HCT116 (cell line): ENCODE measurements around the gene FBXW8. TPM values are rescaled to one million over a fixed set of nuclear protein-coding genes. Genes with fewer than 3 reads are reported as not detected.

Experiments
- ATAC-seq: fragments of 200-7000 bp; cut with Tn5 transposase; 2 replicates; pipeline ENCODE4 v1.9.1; 2020; ENCODE audit warnings: mild to moderate bottlenecking, moderate library complexity
- BruUV-seq: library from RNA; stranded (reverse); fragments of 400-500 nt; replicated peaks from 2 replicates; lab custom pipeline; 2021; lab: Mats Ljungman, UMichigan
- CTCF ChIA-PET: fragments of 300-600 bp; sonication (Branson Sonifier 250); formaldehyde crosslinking; loops from one replicate; lab custom pipeline; 2021; ENCODE audit warnings: antibody characterized with exemption; lab: Charles Lee
- POLR2A ChIA-PET: fragments of 300-600, 350-600 bp; sonication (Branson Sonifier 250); formaldehyde crosslinking; loops from one replicate; lab custom pipeline; 2021; ENCODE audit warnings: antibody characterized with exemption; lab: Charles Lee
- RAD21 ChIA-PET, 2 experiments: fragments of 300-600 bp; sonication (Branson Sonifier 250); formaldehyde crosslinking; loops; one replicate each; lab custom pipeline; 2023; ENCODE audit warnings: low total read pairs in 2 of 2; ENCODE audit not compliant: uncharacterized antibody in 2 of 2, unreplicated experiment in 2 of 2, low non-redundant PET in 1 of 2; lab: Charles Lee
- DNase-seq: peaks from one replicate; pipeline ENCODE4 v3.0.0-alpha.2; 2010; ENCODE audit warnings: low read depth, low spot score
- H2AFZ ChIP-seq: fragments of 200-600 bp; shearing (Covaris generic), sonication (generic); 2 replicates; pipeline ENCODE4 v1.6.1; 2017; ENCODE audit warnings: low read depth, mixed run types, mixed read lengths, antibody characterized with exemption, low read length; ENCODE audit not compliant: poor library complexity, severe bottlenecking
- H3K27ac ChIP-seq: 2 replicates; pipeline ENCODE4 v1.5.1; 2012; ENCODE audit warnings: low read depth, low read length
- H3K27me3 ChIP-seq: fragments of 200-600 bp; sonication (generic); 2 replicates; pipeline ENCODE4 v1.6.1; 2016; ENCODE audit warnings: mixed run types, low read length, mixed read lengths; ENCODE audit not compliant: insufficient read depth
- H3K36me3 ChIP-seq, 2 experiments: fragments of 200-500 bp in 1 of 2; fragments of 200-600 bp in 1 of 2; sonication (Bioruptor generic) in 1 of 2; sonication (generic) in 1 of 2; 2 replicates each; pipeline versions ENCODE4 v1.5.1 to v1.6.1; 2014 to 2016; ENCODE audit warnings: low read length in 2 of 2, inconsistent platforms in 1 of 2, mixed read lengths in 1 of 2, mixed run types in 1 of 2; ENCODE audit not compliant: insufficient read depth in 2 of 2, control insufficient read depth in 1 of 2
- H3K4me1 ChIP-seq, 2 experiments: fragments of 200-600 bp in 1 of 2; sonication (generic) in 1 of 2; 2 replicates each; pipeline versions ENCODE4 v1.5.1 to v1.6.1; 2012 to 2017; ENCODE audit warnings: low read length in 2 of 2, inconsistent platforms in 1 of 2, mild to moderate bottlenecking in 1 of 2, mixed read lengths in 1 of 2, mixed run types in 1 of 2, moderate library complexity in 1 of 2; ENCODE audit not compliant: insufficient read depth in 2 of 2, control insufficient read depth in 1 of 2
- H3K4me2 ChIP-seq: fragments of 200-600 bp; sonication (generic); 2 replicates; pipeline ENCODE4 v1.6.1; 2017; ENCODE audit warnings: mixed run types, low read length, mixed read lengths
- H3K4me3 ChIP-seq, 2 experiments: fragments of 200-600 bp in 1 of 2; sonication (generic) in 1 of 2; replicated peaks in 1 of 2; 2 replicates each; pipeline ENCODE4 v1.5.1; 2011 to 2016; ENCODE audit warnings: low read length in 2 of 2, control low read depth in 1 of 2, low read depth in 1 of 2, mild to moderate bottlenecking in 1 of 2, mixed read lengths in 1 of 2, mixed run types in 1 of 2
- H3K79me2 ChIP-seq: fragments of 200-600 bp; sonication (generic); 2 replicates; pipeline ENCODE4 v1.6.1; 2017; ENCODE audit warnings: mild to moderate bottlenecking, mixed run types, low read length, moderate library complexity, mixed read lengths; ENCODE audit not compliant: insufficient read depth
- H3K9ac ChIP-seq: fragments of 200-600 bp; sonication (generic); 2 replicates; pipeline ENCODE4 v1.6.1; 2016; ENCODE audit warnings: low read length, mixed read lengths
- H3K9me2 ChIP-seq: fragments of 200-600 bp; sonication (generic), shearing (Covaris generic); 2 replicates; pipeline ENCODE4 v1.6.1; 2017; ENCODE audit warnings: mixed run types, mild to moderate bottlenecking, moderate library complexity; ENCODE audit not compliant: insufficient read depth
- H3K9me3 ChIP-seq, 2 experiments: fragments of 200-500 bp in 1 of 2; fragments of 200-600 bp in 1 of 2; sonication (Bioruptor generic) in 1 of 2; sonication (generic) in 1 of 2; 2 replicates each; pipeline ENCODE4 v1.6.1; 2014 to 2017; ENCODE audit warnings: low read length in 2 of 2, mixed read lengths in 2 of 2, inconsistent platforms in 1 of 2, low read depth in 1 of 2, mild to moderate bottlenecking in 1 of 2, mixed run types in 1 of 2, moderate library complexity in 1 of 2; ENCODE audit not compliant: control insufficient read depth in 1 of 2, insufficient read depth in 1 of 2
- H4K20me1 ChIP-seq: fragments of 200-600 bp; sonication (generic), shearing (Covaris generic); 2 replicates; pipeline ENCODE4 v1.6.1; 2017; ENCODE audit warnings: mixed run types, mild to moderate bottlenecking, moderate library complexity; ENCODE audit not compliant: insufficient read depth
- ATF3 ChIP-seq: IDR thresholded peaks from 2 replicates; pipeline ENCODE4 v1.6.1; 2012
- CBX3 ChIP-seq: IDR thresholded peaks from 2 replicates; pipeline ENCODE4 v1.6.1; 2012; ENCODE audit warnings: low read depth
- CEBPB ChIP-seq: IDR thresholded peaks from 2 replicates; pipeline ENCODE4 v1.6.1; 2012; ENCODE audit warnings: low read depth
- CTCF ChIP-seq, 3 experiments: fragments of 200-600 bp in 1 of 3; sonication (generic) in 1 of 3; IDR thresholded peaks in 2 of 3; conservative IDR thresholded peaks in 1 of 3; 2 replicates each; pipeline ENCODE4 v1.5.1; 2012 to 2017; ENCODE audit warnings: low read depth in 2 of 3, low read length in 2 of 3, antibody characterized with exemption in 1 of 3, borderline replicate concordance in 1 of 3, control low read depth in 1 of 3, mild to moderate bottlenecking in 1 of 3, mixed read lengths in 1 of 3, mixed run types in 1 of 3, moderate library complexity in 1 of 3; ENCODE audit not compliant: insufficient read depth in 1 of 3
- EGR1 ChIP-seq: IDR thresholded peaks from 2 replicates; pipeline ENCODE4 v1.6.1; 2012; ENCODE audit warnings: low read depth
- ELF1 ChIP-seq: IDR thresholded peaks from 2 replicates; pipeline ENCODE4 v1.6.1; 2012; ENCODE audit warnings: low read depth, borderline replicate concordance
- EZH2 ChIP-seq: fragments of 200-600 bp; sonication (generic); IDR thresholded peaks from 2 replicates; pipeline ENCODE4 v1.6.1; 2017; ENCODE audit warnings: antibody characterized with exemption, mixed run types
- EZH2phosphoT487 ChIP-seq: fragments of 200-600 bp; IDR thresholded peaks from 2 replicates; pipeline ENCODE4 v1.6.1; 2018; ENCODE audit warnings: antibody characterized with exemption, borderline replicate concordance
- FOSL1 ChIP-seq: IDR thresholded peaks from 2 replicates; pipeline ENCODE4 v1.6.1; 2012; ENCODE audit warnings: low read depth
- JUND ChIP-seq: IDR thresholded peaks from 2 replicates; pipeline ENCODE4 v1.6.1; 2012
- MAX ChIP-seq: IDR thresholded peaks from 2 replicates; pipeline ENCODE4 v1.6.1; 2012
- POLR2A ChIP-seq: IDR thresholded peaks from 2 replicates; pipeline ENCODE4 v1.7.0; 2011; ENCODE audit warnings: borderline replicate concordance; ENCODE audit not compliant: insufficient read depth, insufficient read length; ENCODE audit errors: extremely low read depth
- POLR2AphosphoS5 ChIP-seq: IDR thresholded peaks from 2 replicates; pipeline ENCODE4 v1.6.1; 2011; ENCODE audit warnings: mild to moderate bottlenecking, low read depth, low read length, moderate library complexity
- RAD21 ChIP-seq: IDR thresholded peaks from 2 replicates; pipeline ENCODE4 v1.6.1; 2012; ENCODE audit warnings: low read depth, mild to moderate bottlenecking
- SIN3A ChIP-seq: IDR thresholded peaks from 2 replicates; pipeline ENCODE4 v1.6.1; 2012; ENCODE audit warnings: low read depth
- SP1 ChIP-seq: IDR thresholded peaks from 2 replicates; pipeline ENCODE4 v1.6.1; 2012; ENCODE audit warnings: low read depth
- SRF ChIP-seq: IDR thresholded peaks from 2 replicates; pipeline ENCODE4 v1.6.1; 2012; ENCODE audit warnings: low read depth
- TCF7L2 ChIP-seq: IDR thresholded peaks from 2 replicates; pipeline ENCODE4 v1.7.0; 2011; ENCODE audit warnings: borderline replicate concordance, inconsistent platforms; ENCODE audit not compliant: insufficient read depth, insufficient read length; ENCODE audit errors: extremely low read depth
- YY1 ChIP-seq: IDR thresholded peaks from 2 replicates; pipeline ENCODE4 v1.6.1; 2011; ENCODE audit warnings: low read length, low read depth, moderate library complexity, mild to moderate bottlenecking; ENCODE audit not compliant: insufficient replicate concordance; ENCODE audit errors: extremely low read depth
- ZFX ChIP-seq: fragments of 450-650 bp; IDR thresholded peaks from 2 replicates; pipeline ENCODE4 v1.6.1; 2017
- intact Hi-C: fragments of 100-400 bp; cut with micrococcal nuclease; formaldehyde crosslinking; loops from 2 replicates; pipeline ENCODE4 v1.10.0; 2022
- total RNA-seq: library from RNA; stranded (reverse); gene quantifications from one replicate; pipeline ENCODE4 v1.2.1, GENCODE V29; 2021; ENCODE audit not compliant: unreplicated experiment

Gene FBXW8
- total RNA-seq, 1 experiment from 2014 or later: 14.6 TPM

DNA sequence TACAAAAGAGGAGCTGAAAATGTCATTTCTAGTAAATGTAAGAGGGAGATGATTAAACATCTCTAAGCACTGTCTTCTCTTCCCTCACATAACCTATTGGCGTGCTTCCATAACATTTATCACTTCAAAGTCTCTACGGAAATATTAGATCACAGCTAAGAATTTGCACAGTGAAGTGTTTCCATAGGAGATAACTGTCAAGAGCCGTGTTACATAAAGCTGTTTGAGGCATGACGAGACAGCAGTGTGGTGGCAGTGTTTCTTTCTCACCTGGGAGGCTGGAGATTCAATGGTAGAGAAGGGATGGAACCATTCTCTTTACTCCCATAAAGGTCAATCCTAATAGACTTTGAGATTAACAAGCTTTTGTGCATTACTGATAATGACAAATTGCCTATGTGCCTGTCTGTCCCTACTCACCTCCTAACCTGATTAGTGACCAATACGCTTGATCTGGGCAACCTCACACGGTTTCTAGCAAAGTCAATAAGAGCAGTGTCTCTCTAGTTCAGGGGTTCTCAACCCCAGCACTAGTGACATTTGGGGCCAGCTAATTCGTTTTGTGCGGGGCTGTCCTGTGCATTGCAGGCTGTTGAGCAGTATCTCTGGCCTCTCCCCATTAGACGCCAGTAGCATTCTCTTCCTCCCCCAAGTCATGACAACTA is 35.3 kb downstream of the FBXW8 start:
- H4K20me1 ChIP-seq: no peaks in the 10 kb centered on the region
- H3K9me3 ChIP-seq: no peaks in the 10 kb centered on the region
- no peak overlapping the region for H3K9ac ChIP-seq
- no peak overlapping the region for H3K4me2 ChIP-seq
- RAD21 ChIA-PET: no interaction called here
- POLR2A ChIA-PET: no interaction called here
- CTCF ChIA-PET: no interaction called here
- DNase-seq (no peak), ATAC-seq (no peak)
- no peak overlapping the region for H2AFZ ChIP-seq
- intact Hi-C loops: no loop called here
- H3K36me3 ChIP-seq: peaks cover 0 to 6% of the 10 kb centered on the region in 2 experiments; a peak in 2 of 4 replicates
- no peaks in the 10 kb centered on the region for H3K9me2 ChIP-seq
- no peaks in the 10 kb centered on the region for H3K4me1 ChIP-seq
- no peaks in the 10 kb centered on the region for H3K27me3 ChIP-seq
- TF ChIP-seq ELF1: no peak
- TF ChIP-seq TCF7L2: no peak
- TF ChIP-seq ZFX: no peak
- no peak for TF ChIP-seq EZH2
- no peak for TF ChIP-seq SRF
- no peak for TF ChIP-seq MAX
- no peak for TF ChIP-seq CTCF (IDR thresholded peaks at IDR 0.05 in 2 of 3, conservative IDR thresholded peaks at IDR 0.05 in 1 of 3; ENCODE audit: borderline replicate concordance in 1 of 3, insufficient read depth in 1 of 3, low read depth in 2 of 3, low read length in 2 of 3)
- no peak for TF ChIP-seq ATF3
- no peak for TF ChIP-seq FOSL1
- no peak for TF ChIP-seq CBX3
- TF ChIP-seq POLR2AphosphoS5: no peak
- no peak for TF ChIP-seq EGR1
- TF ChIP-seq POLR2A: no peak
- no peak for TF ChIP-seq EZH2phosphoT487
- TF ChIP-seq RAD21: no peak
- no peak for TF ChIP-seq SIN3A
- TF ChIP-seq YY1: no peak
- TF ChIP-seq SP1: no peak
- no peak for TF ChIP-seq JUND
- no peak for TF ChIP-seq CEBPB
- no peak overlapping the region for H3K4me3 ChIP-seq
- H3K27ac ChIP-seq: no peak overlapping the region
- H3K79me2 ChIP-seq: no peaks in the 10 kb centered on the region
- BruUV-seq: no TSS peak
